Endothelial cell of umbilical vein (primary cell): ENCODE data around the gene CCN6. TPM values are rescaled to one million over a fixed set of nuclear protein-coding genes. Genes with fewer than 3 reads are reported as not detected.

Source experiments
- BruUV-seq: library from RNA; stranded (reverse); fragments of 400-500 nt; replicated peaks from 2 replicates; lab custom pipeline; 2021; lab: Mats Ljungman, UMichigan
- CTCF ChIA-PET: fragments of 300-600, 350-600 bp; sonication (Branson Sonifier 250); formaldehyde crosslinking; loops from one replicate; lab custom pipeline; 2021; ENCODE audit warnings: antibody characterized with exemption, inconsistent platforms; lab: Charles Lee
- POLR2A ChIA-PET: fragments of 300-600, 350-600 bp; sonication (Branson Sonifier 250); formaldehyde crosslinking; loops from one replicate; lab custom pipeline; 2021; ENCODE audit warnings: antibody characterized with exemption, inconsistent platforms; lab: Charles Lee
- DNase-seq: peaks from one replicate; pipeline ENCODE4 v3.0.0-alpha.2; 2011; ENCODE audit warnings: low read depth, low spot score
- FAIRE-seq: peaks from 2 replicates; lab custom pipeline; 2011; peaks lifted over from hg19 to GRCh38; lab: Jason Lieb, UNC
- H2AFZ ChIP-seq: 2 replicates; pipeline ENCODE4 v1.6.0; 2012; ENCODE audit warnings: low read depth, low read length, control low read depth, inconsistent platforms
- H3K27ac ChIP-seq: 2 replicates; pipeline ENCODE4 v1.5.1; 2011; ENCODE audit warnings: low read depth, mild to moderate bottlenecking, control low read depth, low read length, moderate library complexity; ENCODE audit not compliant: insufficient read depth
- H3K27me3 ChIP-seq, 2 experiments: 2 replicates each; pipeline versions ENCODE4 v1.6.0 to v1.6.1; 2011; ENCODE audit warnings: low read length in 2 of 2, mixed read lengths in 1 of 2; ENCODE audit not compliant: control insufficient read depth in 2 of 2, insufficient read depth in 2 of 2
- H3K36me3 ChIP-seq, 2 experiments: 2 replicates in 1 of 2; 3 replicates in 1 of 2; pipeline ENCODE4 v1.5.1; 2011; ENCODE audit warnings: low read length in 2 of 2, mild to moderate bottlenecking in 1 of 2, moderate library complexity in 1 of 2; ENCODE audit not compliant: control insufficient read depth in 2 of 2, insufficient read depth in 2 of 2; ENCODE audit errors: extremely low read depth in 1 of 2
- H3K4me1 ChIP-seq: 3 replicates; pipeline ENCODE4 v1.5.1; 2011; ENCODE audit warnings: mild to moderate bottlenecking, low read length; ENCODE audit not compliant: control insufficient read depth, insufficient read depth; ENCODE audit errors: extremely low read depth
- H3K4me2 ChIP-seq: 2 replicates; pipeline ENCODE4 v1.6.1; 2011; ENCODE audit warnings: low read length, control low read depth, mixed read lengths; ENCODE audit not compliant: insufficient read depth
- H3K4me3 ChIP-seq, 3 experiments: fragments of 200-600 bp in 1 of 3; sonication (generic), shearing (Covaris generic) in 1 of 3; replicated peaks in 1 of 3; 2 replicates each; pipeline ENCODE4 v1.5.1; 2011 to 2016; ENCODE audit warnings: control low read depth in 3 of 3, low read length in 3 of 3, mild to moderate bottlenecking in 2 of 3, inconsistent platforms in 1 of 3, low read depth in 1 of 3, moderate library complexity in 1 of 3; ENCODE audit not compliant: insufficient read depth in 1 of 3
- H3K79me2 ChIP-seq: 2 replicates; pipeline ENCODE4 v1.6.0; 2012; ENCODE audit warnings: low read length, inconsistent platforms; ENCODE audit not compliant: control insufficient read depth, insufficient read depth
- H3K9ac ChIP-seq: replicated peaks from 2 replicates; pipeline ENCODE3; 2011; ENCODE audit warnings: low read length, control low read depth; ENCODE audit not compliant: insufficient read depth; ENCODE audit errors: extremely low read depth
- H3K9me1 ChIP-seq: replicated peaks from 3 replicates; pipeline ENCODE4 v1.6.0; 2011; ENCODE audit warnings: mild to moderate bottlenecking, low read length; ENCODE audit not compliant: control insufficient read depth, insufficient read depth; ENCODE audit errors: extremely low read depth
- H3K9me3 ChIP-seq: replicated peaks from 2 replicates; pipeline ENCODE4 v1.5.1; 2012; ENCODE audit warnings: low read length, inconsistent platforms; ENCODE audit not compliant: control insufficient read depth, insufficient read depth
- H4K20me1 ChIP-seq: replicated peaks from 2 replicates; pipeline ENCODE3; 2011; ENCODE audit warnings: mild to moderate bottlenecking, low read length; ENCODE audit not compliant: control insufficient read depth, insufficient read depth; ENCODE audit errors: extremely low read depth
- CTCF ChIP-seq, 2 donors: IDR thresholded peaks; 1 replicate in 1 of 2; 2 replicates in 1 of 2; pipeline ENCODE4 v1.5.1; 2011; ENCODE audit warnings: low read length in 2 of 2, mild to moderate bottlenecking in 2 of 2, moderate library complexity in 2 of 2, control low read depth in 1 of 2, inconsistent platforms in 1 of 2, low read depth in 1 of 2; ENCODE audit not compliant: insufficient read depth in 1 of 2; ENCODE audit errors: extremely low read depth in 1 of 2
- FOS ChIP-seq: IDR thresholded peaks from 2 replicates; pipeline ENCODE4 v1.6.1; 2011; ENCODE audit warnings: mild to moderate bottlenecking, low read length, moderate library complexity, borderline replicate concordance; ENCODE audit not compliant: insufficient read depth
- GATA2 ChIP-seq: IDR thresholded peaks from 2 replicates; pipeline ENCODE4 v1.7.0; 2011; ENCODE audit warnings: low read depth, mild to moderate bottlenecking, moderate library complexity, mixed read lengths, low read length; ENCODE audit not compliant: insufficient read length, insufficient read depth
- JUN ChIP-seq: IDR thresholded peaks from 2 replicates; pipeline ENCODE4 v1.6.1; 2011; ENCODE audit warnings: borderline replicate concordance, low read depth; ENCODE audit not compliant: insufficient read length, insufficient read depth
- MAX ChIP-seq: IDR thresholded peaks from 2 replicates; pipeline ENCODE4 v1.6.1; 2011; ENCODE audit not compliant: insufficient read depth, insufficient read length
- MYC ChIP-seq: IDR thresholded peaks from one replicate; pipeline ENCODE4 v1.6.1; 2011; ENCODE audit warnings: mild to moderate bottlenecking, low read depth, low read length
- POLR2AphosphoS5 ChIP-seq: IDR thresholded peaks from 2 replicates; pipeline ENCODE4 v1.6.1; 2012; ENCODE audit warnings: low read depth, mild to moderate bottlenecking, control low read depth, low read length, moderate library complexity; ENCODE audit not compliant: insufficient read depth
- dilution Hi-C: fragments of 300-500 bp; cut with MboI; formaldehyde crosslinking; loops from one replicate; pipeline ENCODE4 v1.15.0; 2019; ENCODE audit warnings: low sequenced_read_pairs; ENCODE audit not compliant: extremely low pct_ligation_motif_present
- intact Hi-C: fragments of 100-400 bp; cut with micrococcal nuclease; formaldehyde crosslinking; loops from one replicate; pipeline ENCODE4 v1.10.0; 2022
- polyA plus RNA-seq, 4 experiments: library from polyadenylated mRNA; depleted of rRNA in 3 of 4; stranded (reverse) in 3 of 4; unstranded in 1 of 4; fragments of >200 nt; gene quantifications; 2 replicates each; pipeline versions ENCODE4 v1.2.1 to v1.2.3, GENCODE V29; 2011 to 2012; ENCODE audit warnings: missing spikeins in 1 of 4
- total RNA-seq: library from RNA; stranded (reverse); gene quantifications from 2 replicates; pipeline ENCODE4 v1.2.3, GENCODE V29; 2021

Gene CCN6
- total and polyA plus RNA-seq, 2 donors (not counting 3 experiments of a cell fraction or from before 2014, with no cell fraction given) = not detected

GRCh38 chr6:112030206-112030960 is 23.5 kb upstream of the CCN6 start:
- no TSS peak for BruUV-seq
- no peak overlapping the region for H3K27ac ChIP-seq
- CTCF ChIA-PET = interaction anchor here (1.7 to 2.1 kb wide), 3 partner anchors 12 to 320 kb away, joined by 4 to 8 read pairs (median 6); no protein-coding TSS in a partner anchor
- no peak overlapping the region for H3K4me3 ChIP-seq
- H3K9ac ChIP-seq = no peak overlapping the region
- no peaks in the 10 kb centered on the region for H3K9me3 ChIP-seq
- dilution Hi-C loops (no loop called here), intact Hi-C loops (no loop called here)
- no peaks in the 10 kb centered on the region for H3K79me2 ChIP-seq
- TF ChIP-seq MYC (no peak), FOS (no peak), JUN (no peak), CTCF (IDR thresholded peaks at IDR 0.05; ENCODE audit: extremely low read depth in 1 of 2, insufficient read depth in 1 of 2, low read depth in 1 of 2, low read length in 2 of 2) (no peak), MAX (no peak), GATA2 (no peak), POLR2AphosphoS5 (no peak)
- FAIRE-seq (no peak), DNase-seq (no peak)
- no peak overlapping the region for H3K4me2 ChIP-seq
- no peak overlapping the region for H2AFZ ChIP-seq
- no peaks in the 10 kb centered on the region for H4K20me1 ChIP-seq
- POLR2A ChIA-PET = no interaction called here
- H3K4me1 ChIP-seq = no peaks in the 10 kb centered on the region
- H3K27me3 ChIP-seq = peaks cover 0 to 2% of the 10 kb centered on the region in 2 experiments
- H3K9me1 ChIP-seq = no peaks in the 10 kb centered on the region
- H3K36me3 ChIP-seq = no peaks in the 10 kb centered on the region
